ENCODE measurements around the gene PIEZO1. TPM values are rescaled to one million over a fixed set of nuclear protein-coding genes. Genes with fewer than 3 reads are reported as not detected.

The PIEZO1 gene
- total and polyA plus RNA-seq, 11 donors = 14.2 to 59.7 (median 31.2) TPM

DNA sequence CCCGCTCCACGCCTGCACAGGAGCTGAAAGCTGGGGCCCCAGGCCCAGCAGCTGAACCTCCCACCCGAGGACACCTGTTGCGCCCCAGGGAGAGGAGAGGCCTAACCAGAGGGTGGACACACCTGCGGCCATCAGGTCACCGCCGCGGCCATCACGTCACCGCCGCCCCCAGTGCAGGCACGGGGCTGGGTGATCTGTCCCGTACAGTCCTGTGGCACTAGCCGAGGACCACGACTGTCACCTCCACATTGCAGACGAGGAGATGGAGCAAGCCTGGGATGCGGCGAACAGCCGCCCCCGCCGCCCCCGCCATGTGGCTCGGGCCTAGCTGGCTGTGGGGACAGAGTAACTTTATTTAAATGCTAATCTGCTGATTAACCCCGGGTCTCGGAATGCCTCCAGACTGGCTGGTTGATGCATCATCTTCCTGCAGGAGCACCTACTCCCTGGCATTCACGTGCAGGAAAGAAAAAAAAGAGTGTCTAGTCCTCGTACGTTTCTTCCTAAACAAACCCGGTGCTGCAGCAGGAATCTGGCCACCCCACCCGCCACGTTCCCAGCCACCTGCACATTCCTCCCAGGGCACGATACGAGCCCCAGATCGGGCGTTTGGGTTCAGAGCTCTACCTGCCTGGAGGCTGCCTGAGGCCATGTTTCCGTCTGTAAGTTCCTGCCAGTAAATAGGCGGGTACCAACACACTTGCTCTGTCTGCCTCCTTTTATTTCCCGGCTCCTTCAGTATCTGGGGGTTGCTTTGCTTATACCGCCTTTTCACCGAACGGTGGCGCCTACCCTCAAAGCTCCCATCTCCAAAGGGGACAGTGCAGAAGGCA lies 29.9 kb downstream of the PIEZO1 start:
- Histone ChIP-seq H3K27ac (peak overlapping the region in 1 of 12 donors; percentile 92), H3K27me3 (no peaks in the 10 kb centered on the region), H3K4me3 (no peak overlapping the region), H3K4me1 (peaks cover 0 to 19% (median 8%) of the 10 kb centered on the region in 12 donors), H3K9me3 (peaks cover 0 to 15% (median 0%) of the 10 kb centered on the region in 12 donors), H3K36me3 (peaks cover 0 to 11% (median 0%) of the 10 kb centered on the region in 9 donors)
- no peak for TF ChIP-seq POLR2A (IDR thresholded peaks at IDR 0.05)
- TF ChIP-seq, protein P1, sequence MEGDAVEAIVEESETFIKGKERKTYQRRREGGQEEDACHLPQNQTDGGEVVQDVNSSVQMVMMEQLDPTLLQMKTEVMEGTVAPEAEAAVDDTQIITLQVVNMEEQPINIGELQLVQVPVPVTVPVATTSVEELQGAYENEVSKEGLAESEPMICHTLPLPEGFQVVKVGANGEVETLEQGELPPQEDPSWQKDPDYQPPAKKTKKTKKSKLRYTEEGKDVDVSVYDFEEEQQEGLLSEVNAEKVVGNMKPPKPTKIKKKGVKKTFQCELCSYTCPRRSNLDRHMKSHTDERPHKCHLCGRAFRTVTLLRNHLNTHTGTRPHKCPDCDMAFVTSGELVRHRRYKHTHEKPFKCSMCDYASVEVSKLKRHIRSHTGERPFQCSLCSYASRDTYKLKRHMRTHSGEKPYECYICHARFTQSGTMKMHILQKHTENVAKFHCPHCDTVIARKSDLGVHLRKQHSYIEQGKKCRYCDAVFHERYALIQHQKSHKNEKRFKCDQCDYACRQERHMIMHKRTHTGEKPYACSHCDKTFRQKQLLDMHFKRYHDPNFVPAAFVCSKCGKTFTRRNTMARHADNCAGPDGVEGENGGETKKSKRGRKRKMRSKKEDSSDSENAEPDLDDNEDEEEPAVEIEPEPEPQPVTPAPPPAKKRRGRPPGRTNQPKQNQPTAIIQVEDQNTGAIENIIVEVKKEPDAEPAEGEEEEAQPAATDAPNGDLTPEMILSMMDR (IDR thresholded peaks at IDR 0.05) = peak in 4 of 12 donors; percentile 12 to 38 (median 20)
- DNase-seq (no peak), ATAC-seq (no peak)
- WGBS, 4 donors = 75 to 90% (median 82%) methylated on average over 39 to 42 of the region's 42 CpGs
- intact Hi-C loops (cut with DNase I) = no loop called here

GRCh38 chr16:88754109-88754911 lies 30.7 kb downstream of the PIEZO1 start:
- Histone ChIP-seq H3K27ac (peak overlapping the region in 1 of 12 donors; percentile 92), H3K4me1 (peaks cover 0 to 14% (median 4%) of the 10 kb centered on the region in 12 donors), H3K27me3 (no peaks in the 10 kb centered on the region), H3K9me3 (peaks cover 0 to 12% (median 0%) of the 10 kb centered on the region in 12 donors), H3K4me3 (no peak overlapping the region), H3K36me3 (peaks cover 0 to 11% (median 0%) of the 10 kb centered on the region in 9 donors)
- intact Hi-C loops (cut with DNase I) = no loop called here
- no peak for ATAC-seq
- TF ChIP-seq, protein P1 (IDR thresholded peaks at IDR 0.05) = no peak
- TF ChIP-seq POLR2A (IDR thresholded peaks at IDR 0.05) = no peak
- no peak for DNase-seq
- WGBS, 4 donors = 92 to 95% (median 94%) methylated on average over 23 to 28 of the region's 28 CpGs

GRCh38 chr16:88753602-88754001 lies 31.4 kb downstream of the PIEZO1 start:
- 84 to 94% (median 88%) methylated on average over 8 to 11 of the region's 11 CpGs for WGBS, 4 donors
- Histone ChIP-seq H3K27ac (peak overlapping the region in 1 of 12 donors; percentile 92), H3K36me3 (peaks cover 0 to 10% (median 0%) of the 10 kb centered on the region in 9 donors), H3K9me3 (peaks cover 0 to 5% (median 0%) of the 10 kb centered on the region in 12 donors), H3K4me3 (no peak overlapping the region), H3K27me3 (no peaks in the 10 kb centered on the region), H3K4me1 (peaks cover 0 to 8% (median 0%) of the 10 kb centered on the region in 12 donors)
- TF ChIP-seq, protein P1 (IDR thresholded peaks at IDR 0.05) = no peak
- TF ChIP-seq POLR2A (IDR thresholded peaks at IDR 0.05) = no peak
- ATAC-seq = no peak
- intact Hi-C loops (cut with DNase I) = no loop called here
- no peak for DNase-seq

- Histone ChIP-seq H3K27me3 (no peaks in the 10 kb centered on the region), H3K36me3 (peaks cover 0 to 11% (median 0%) of the 10 kb centered on the region in 9 donors), H3K9me3 (peaks cover 0 to under 1% (median 0%) of the 10 kb centered on the region in 12 donors), H3K4me1 (peaks cover 0 to 5% (median 0%) of the 10 kb centered on the region in 12 donors), H3K4me3 (no peak overlapping the region), H3K27ac (peak overlapping the region in 1 of 12 donors; percentile 92)
- 90 to 91% methylated on average over 13 of the region's 13 CpGs; no CpG with 5 or more reads in 2 of the 4 donors for WGBS, 4 donors
- ATAC-seq (no peak), DNase-seq (no peak)
- no peak for TF ChIP-seq POLR2A (IDR thresholded peaks at IDR 0.05)
- TF ChIP-seq, protein P1 (IDR thresholded peaks at IDR 0.05) = no peak
- intact Hi-C loops (cut with DNase I) = no loop called here
These were observed 31.8 kb downstream of the PIEZO1 start for GRCh38 chr16:88753191-88753590.

All from heart left ventricle (tissue), 16 donors.